IPS-NIHi7 (cell line): ENCODE measurements around the gene MFSD2A.
A peak's percentile ranks its signal among the peaks of the same experiment; 100 is the strongest.
"Not testable (repeated sequence)": the region's sequence is repeated elsewhere in the genome, so short reads cannot be mapped to it uniquely, and the experiment has no call there.

ENCODE experiments used
- DNase-seq: peaks from one replicate; pipeline ENCODE4 v3.0.0; 2012; ENCODE audit warnings: mixed read lengths; ENCODE audit errors: extremely low spot score

Gene MFSD2A

DNA sequence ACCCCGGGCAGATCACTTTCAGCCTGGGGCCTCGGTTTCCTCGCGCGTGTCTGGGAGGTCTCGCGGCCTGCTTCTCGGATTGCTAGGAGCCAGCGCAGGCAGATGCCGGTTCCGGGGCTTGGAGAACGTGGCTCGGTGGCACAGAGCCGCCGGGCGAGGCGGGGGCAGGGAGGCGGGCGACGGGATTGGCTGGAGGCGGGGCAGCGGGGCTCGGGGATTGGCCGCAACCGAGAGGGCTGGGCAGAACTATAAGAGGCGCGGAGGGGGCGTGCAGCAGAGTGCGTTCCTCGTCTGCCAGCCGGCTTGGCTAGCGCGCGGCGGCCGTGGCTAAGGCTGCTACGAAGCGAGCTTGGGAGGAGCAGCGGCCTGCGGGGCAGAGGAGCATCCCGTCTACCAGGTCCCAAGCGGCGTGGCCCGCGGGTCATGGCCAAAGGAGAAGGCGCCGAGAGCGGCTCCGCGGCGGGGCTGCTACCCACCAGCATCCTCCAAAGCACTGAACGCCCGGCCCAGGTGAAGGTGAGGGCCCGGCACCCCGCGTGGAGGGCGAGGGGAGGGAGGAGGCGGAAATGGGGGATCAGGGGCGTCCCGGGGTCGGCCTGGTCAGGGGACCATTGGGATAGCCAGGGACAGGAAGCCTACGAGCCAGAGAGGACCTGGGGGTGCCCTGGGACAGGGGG is at the start of gene MFSD2A:
TSS of gene MFSD2A (plus strand) at position 276 of the 677 bp plus-strand sequence. CDS start at position 424, 148 bp downstream.
- DNase-seq, result peak; percentile 99

DNA sequence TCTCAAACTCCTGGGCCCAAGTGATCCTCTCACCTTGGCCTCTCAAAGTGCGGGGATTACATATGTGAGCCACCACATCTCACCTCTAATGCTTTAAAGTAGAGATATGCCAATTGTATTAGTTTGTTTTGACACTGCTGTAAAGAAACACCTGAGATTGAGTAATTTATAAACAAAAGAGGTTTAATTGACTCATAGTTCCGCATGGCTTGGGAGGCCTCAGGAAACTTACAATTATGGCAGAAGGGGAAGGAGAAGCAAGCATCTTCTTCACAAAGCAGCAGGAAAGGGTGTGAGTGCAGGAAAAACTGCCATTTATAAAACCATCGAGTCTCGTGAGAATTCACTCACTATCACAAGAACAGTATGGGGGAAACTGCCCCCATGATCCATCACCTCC is 49.8 kb upstream of the MFSD2A start:
- no peak for DNase-seq

DNA sequence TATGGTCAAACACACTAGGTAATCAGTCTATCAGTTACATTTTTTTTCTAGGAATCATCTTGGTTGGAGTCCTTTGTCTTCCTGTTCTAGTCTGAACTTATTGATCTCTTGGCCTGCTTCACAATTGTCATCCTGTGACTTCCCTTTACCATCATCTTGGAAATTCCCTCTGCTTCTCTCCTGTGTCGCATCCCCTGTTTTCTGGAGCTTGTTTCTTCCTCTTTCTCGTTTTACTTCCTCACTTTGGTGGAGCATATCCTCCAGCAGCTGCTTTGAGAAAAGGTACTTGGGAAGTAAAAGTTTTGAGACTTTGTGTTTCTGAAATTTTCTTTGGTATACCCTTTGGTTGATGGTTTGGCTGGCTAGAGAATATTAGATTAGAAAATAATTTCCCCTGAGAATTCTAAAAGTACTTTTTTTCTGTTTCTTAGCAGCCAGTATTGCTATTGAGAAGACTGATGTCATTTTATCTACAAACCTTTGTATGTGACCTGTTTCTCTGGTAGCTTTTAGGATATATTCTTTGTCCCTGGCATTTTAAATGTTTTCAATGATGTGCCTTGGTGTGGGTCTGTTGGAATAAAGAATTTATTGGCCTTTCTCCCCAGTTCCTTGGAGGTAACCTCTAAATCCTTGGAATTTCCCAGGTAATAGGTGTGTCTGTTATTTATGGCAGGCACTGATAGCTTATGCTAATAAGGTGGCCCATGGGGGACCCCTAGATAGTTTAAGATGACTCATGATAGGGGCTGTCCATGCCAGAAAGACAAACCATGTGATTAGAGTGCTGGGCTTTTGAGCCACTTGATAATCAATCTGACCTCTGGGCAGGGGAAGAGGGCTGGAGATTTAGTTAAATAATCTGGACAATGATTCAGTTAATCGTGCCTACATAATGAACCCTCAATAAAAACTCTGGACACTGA is 47.2 kb upstream of the MFSD2A start:
- no peak for DNase-seq

DNA sequence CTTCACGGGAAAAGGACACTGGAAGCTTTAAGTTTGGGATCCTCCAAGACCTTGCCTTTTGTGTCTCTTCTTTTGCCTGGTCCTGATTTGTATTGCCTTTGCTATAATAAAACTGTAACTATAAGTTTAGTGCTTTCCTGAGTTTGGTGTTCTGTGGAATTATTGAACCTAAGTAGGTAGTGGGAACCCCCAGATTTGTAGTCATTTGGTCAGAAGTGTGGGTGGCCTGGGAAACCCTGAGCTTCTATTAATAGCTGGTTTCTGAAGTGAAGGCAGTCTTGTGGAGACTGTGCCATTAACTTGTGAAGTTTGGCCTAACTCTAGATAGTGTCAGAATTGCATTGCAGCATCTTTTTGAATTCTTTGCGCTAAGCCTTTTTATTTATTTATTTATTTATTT is 46.4 kb upstream of the MFSD2A start:
- DNase-seq, result no peak

DNA sequence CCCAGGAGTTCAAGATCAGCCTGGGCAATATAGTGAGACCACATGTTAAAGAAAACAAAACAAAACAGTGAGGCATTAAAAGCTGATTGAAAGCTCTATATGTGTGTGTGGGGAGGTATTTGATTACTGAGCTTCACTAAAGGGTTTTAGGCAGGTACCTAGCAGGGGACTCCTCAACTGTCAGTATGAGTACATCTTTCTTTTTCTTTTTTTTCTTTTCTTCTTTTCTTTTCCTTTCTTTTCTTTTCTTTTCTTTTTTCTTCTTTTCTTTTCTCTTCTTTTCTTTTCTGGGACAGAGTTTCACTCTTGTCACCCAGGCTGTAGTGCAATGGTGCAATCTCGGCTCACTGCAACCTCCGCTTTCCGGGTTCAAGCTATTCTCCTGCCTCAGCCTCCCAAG is 44.7 kb upstream of the MFSD2A start:
- no peak for DNase-seq

DNA sequence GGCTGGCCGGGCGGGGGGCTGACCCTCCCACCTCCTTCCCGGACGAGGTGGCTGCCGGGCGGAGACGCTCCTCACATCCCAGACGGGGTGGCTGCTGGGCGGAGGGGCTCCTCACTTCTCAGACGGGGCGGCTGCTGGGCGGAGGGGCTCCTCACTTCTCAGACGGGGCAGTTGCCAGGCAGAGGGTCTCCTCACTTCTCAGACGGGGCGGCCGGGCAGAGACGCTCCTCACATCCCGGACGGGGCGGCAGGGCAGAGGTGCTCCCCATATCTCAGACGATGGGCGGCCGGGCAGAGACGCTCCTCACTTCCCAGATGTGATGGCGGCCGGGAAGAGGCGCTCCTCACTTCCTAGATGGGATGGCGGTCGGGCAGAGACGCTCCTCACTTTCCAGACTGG is 41.8 kb upstream of the MFSD2A start:
- not testable (repeated sequence) for DNase-seq

DNA sequence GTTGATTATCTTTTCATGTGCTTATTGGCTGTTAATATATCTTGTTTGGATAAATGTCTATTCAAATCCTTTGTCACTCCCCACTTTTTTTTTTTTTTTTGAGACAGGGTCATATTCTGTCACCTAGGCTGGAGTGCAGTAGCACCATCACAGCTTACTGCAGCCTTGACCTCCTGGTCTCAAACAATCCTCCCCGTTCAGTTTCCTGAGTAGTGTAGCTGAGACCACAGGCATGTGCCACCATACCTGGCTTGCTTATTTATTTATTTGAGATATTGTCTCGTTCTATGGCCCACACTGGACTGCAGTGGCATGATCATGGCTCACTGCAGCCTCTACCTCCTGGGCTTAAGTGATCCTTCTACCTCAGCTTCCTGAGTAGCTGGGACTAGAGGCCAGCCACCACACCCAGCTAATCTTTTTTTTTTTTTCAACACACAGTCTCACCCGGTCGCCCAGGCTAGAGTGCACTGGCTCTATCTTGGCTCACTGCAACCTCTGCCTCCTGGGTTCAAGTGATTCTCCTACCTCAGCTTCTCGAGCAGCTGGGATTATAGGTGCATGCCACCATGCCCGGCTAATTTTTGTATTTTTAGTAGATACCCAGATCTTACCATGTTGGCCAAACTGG is 39.3 kb upstream of the MFSD2A start:
- DNase-seq, result no peak

DNA sequence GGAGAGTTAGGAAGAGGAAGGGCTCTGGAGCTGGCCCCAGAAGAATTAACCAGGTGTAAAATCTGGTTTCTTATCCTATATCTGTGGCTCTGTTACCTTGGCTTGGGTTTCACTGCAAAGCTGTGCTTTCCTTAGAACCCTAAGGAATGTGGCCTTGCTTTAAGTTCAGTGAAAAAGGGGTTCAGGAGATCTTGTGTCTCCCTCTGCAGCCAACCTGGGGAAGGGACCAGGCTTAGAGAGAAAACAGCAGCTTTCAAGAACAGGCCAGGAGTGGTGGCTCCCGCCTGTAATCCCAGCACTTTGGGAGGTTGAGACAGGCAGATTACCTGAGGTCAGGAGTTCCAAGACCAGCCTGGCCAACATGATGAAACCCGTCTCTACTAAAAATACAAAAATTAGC is 37.1 kb upstream of the MFSD2A start:
- no peak for DNase-seq

DNA sequence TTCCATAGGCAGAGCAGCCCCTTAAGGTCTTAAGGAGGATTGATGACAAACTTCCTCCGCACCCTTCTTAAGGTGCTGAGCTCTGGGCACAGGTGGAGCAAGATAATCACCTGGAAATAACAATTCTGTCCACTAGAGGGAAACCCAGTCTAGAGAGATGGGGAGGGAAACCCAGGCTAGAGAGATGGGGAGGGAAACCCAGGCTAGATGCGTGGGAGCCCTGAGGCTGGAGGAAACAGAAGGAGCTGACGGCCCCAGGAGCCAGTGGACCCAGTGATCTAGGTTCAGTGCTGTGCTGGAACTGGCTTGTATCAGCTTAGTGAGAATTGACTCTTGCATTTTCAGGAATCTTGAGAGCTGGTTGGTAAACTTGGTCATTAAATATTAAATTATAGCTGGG is 35.4 kb upstream of the MFSD2A start:
- peak; percentile 79 for DNase-seq

DNA sequence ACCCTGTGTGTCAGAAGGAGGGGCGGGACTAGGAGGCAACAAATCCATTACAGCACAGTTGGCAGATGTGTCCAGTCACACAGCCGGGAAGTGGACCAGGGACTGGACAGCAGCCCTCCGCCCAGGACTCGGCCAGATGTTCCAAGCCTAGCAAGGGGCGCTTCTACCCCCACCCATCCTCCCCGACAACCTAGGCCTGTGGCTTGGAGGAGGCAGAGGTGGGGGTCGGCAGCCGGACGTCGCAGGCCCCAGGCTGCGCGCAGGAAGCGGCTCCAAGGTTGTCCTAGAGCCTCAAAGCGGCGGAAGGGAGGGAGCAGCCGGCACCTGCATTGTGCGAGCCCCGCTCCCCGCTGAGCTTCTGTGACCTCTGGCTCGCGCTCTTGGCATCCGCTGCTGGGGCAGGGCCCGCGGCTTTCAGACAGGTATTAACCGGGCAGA is 32.7 kb upstream of the MFSD2A start:
- DNase-seq, result peak; percentile 76

DNA sequence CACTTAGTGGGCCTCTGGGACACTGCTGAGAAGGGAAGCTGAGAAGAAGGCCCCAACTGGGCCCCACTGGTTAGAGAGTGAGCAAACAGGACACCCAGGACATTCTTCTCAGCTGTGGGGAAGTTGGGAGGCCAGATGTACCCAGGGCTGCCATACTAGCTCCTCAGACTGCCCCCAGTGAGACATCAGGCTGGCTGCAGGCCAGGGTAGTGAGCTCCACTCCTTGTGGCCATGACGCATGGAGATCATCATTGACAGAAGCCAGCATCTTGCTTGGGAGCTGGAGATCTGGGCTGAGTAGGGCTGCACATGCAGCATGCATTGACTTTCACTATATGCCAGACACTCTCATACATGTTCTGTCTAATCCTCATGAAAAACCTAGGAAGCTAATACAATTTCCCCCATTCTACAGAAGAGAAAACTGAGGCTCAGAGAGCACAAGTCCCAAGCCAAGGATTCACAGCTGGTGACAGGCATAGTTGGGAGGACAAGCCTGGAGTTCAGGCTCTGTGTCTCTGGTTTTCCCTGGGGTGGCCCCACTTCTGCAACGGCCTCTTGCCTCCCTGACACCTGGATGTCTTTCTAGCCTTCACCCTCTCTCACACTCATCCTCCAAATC is 29.1 kb upstream of the MFSD2A start:
- DNase-seq, result no peak

DNA sequence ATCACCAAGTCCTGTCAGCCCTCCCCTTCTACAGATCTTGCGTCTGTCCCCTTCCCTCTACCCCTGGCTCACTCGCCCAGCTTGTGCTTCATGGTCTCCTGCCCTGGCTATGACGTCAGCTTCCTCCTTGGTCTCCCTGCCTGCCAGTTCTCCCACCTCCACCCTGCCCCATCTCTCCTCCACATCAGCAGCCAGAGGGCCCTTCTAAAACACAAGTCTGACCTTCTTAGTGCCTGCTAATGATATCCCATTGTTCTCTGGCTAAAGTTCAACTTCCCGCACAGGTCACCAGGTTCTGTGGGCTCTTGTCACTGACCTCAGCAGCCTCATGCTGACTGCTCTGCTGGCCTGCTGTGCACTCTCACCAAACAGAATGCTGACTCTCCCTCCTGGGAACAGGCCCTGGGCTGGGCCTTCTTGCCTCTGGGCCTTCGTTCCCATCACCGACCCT is 28.6 kb upstream of the MFSD2A start:
- DNase-seq, result no peak

DNA sequence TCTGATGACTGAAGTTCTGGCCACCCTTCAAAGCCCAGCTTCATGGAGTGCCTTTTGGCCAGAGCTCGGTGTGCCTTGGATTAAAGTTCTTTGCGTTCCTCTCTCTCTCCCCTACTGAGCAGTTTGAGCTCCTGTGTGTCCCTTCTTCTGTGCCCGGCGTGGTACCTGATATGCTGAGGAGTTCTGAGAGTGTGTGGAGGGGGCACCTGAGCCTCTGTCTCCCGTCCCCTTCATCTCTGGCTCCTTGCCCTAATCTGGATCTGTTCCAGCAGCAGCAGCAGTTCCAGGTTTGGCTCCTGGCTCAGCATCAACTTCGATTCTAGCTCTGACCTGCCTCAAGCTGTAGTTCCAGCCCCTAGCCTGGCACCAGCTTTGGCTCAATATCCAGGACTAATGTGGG is 28.1 kb upstream of the MFSD2A start:
- DNase-seq, result no peak

DNA sequence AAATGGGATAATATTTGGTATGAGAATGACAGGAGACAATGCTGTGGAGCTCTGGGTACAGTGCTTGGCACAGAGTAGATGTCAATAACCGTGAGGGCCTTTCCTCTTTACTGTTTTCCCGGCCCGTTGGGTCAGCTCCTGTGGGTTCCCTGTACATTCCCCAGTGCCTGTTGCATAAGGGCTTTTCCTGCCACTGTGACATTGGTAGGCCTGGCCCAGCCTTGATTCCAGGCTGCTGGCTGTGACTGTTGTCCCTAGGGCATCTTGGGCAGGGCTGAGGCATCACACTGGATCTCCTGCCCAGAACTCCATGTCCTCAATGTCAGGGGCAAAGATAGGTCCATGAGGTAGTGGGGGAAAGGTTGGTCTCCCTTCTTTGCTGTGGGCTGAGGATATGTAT is 27.4 kb upstream of the MFSD2A start:
- DNase-seq, result no peak

DNA sequence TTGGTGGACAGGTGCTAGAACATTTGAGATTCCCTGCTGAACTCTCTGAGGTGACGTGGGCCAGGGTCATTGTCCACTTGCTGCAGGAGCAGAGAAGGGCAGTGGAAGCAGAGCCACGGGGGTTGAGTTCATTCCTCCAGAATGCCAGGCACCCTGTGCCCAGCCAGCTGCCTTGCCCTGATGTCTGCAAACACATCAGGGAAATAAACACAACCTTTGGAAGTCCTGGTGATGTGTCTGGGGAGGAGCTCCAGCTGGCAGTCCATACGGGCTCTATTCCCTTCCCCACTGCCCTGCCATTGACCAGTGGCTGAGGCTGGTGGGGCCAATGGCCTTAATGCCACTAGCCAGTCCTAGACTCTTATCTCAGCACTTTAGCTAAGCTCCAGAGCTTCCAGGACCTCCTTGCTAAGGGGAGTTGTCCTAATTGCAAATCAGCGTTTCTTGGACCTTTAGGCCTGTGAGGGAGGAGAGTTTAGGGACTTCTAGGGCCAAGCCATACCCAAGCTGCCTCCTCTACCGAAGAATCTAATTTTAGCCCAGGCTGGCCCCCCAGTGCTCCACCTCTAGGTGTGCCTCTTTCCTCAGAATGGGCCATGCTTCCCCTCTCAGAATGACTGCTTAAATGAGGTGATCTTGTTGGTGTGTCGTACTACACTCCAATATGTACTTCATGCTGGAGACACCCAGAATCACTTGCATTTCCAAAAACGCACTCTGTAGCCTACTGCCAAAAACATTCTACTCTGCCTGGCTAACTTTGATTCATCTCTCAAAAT is 25.9 kb upstream of the MFSD2A start:
- no peak for DNase-seq

DNA sequence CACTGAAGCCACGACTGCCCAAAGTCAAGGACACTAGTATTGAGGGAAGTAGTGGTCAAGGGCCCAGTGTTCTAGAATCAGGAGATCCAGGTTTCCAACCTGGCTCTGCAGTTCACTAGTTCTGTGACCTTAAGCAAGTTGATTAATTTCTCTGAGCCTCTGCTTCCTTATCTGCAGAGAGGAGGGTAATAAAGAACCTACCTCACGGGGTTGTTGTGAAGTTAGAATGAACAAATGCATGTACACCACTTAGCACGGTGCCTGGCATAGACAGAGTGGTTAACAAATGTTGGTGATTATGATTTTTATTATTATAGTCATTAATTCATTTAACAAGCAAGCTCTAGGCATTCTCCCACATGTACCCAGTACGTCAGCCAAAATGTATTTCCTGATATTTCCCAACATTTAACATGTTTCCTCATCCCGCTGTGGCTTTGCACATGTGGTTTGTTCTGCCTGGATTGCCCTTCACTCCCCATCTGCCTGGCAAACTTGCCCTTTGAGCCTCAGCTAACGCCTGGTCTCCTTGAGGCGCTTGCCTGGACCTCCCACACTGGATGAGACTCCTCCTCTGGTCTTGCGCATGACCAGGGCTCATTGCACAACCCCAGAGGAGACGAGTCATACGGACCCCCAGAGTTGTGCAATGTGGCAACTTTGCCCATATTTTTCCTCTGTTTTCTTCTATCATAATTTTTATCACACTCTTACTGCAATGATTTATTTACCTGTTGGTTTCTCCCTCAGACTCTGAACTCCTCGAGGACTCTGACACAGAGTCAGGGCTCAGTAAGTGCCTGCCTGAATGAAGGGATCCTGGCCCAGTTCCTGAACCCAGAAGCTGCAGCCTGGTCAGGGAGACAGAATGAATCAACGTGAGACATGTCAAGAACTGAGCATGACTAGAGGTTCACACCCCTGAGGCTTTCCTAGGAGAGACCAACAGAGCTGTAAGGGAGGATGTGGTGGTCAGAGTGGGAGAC is 20.7 kb upstream of the MFSD2A start:
- DNase-seq, result no peak

DNA sequence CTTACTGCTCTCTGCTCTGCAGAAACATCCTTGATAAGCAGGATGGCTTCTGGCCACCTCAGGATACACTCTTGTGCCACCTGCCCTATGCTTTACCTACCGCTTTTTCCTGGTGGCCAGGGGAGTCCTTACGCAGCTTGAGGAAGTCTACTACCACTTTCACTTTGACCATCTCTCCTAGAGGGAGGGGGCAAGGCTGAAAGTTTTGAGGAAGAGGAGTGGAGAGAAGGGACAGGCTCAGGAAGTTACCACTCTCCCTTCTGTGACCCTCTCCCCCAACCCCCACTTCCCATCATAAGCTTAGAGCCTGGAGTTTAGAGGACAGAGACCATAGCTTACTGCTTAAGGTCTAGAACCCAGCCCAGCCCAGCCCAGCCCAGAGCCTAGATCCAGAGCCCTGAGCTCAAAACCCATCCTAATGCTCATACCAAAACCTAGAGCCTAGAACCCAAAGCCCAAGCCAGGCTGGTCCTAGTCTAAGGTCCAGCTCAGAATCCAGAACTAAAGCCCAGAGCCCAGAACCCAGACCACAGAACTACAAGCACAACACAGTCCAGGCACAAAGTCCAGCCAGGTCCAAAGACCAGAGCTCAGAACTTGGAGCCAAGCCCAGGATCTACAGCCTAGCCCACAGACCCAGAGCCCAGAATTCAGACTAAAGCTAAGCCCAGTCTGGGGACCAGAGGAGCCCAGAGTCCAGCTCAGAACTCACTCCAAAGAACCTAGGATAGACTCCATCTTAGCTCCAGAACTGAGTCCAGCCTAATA is 18.0 kb upstream of the MFSD2A start:
- DNase-seq, result no peak

DNA sequence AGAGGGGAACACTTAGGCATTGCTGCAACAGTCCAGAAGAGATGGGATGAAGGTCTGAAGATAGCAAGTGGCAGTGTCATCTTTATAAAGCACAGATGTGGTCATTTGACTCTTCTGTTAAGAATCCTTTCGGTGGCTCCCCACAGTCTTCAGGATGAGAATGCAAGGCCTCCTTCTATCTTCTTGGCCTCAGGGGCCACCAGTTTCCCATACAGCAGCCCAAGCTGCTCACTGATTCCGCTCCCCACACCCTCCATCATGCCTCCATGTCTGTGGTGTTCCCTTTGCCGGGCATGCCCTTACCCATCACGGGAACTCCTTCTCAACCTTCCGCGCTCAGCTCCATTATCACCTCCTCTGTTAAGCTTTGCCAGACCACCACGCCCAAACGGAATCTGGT is 16.1 kb upstream of the MFSD2A start:
- no peak for DNase-seq

DNA sequence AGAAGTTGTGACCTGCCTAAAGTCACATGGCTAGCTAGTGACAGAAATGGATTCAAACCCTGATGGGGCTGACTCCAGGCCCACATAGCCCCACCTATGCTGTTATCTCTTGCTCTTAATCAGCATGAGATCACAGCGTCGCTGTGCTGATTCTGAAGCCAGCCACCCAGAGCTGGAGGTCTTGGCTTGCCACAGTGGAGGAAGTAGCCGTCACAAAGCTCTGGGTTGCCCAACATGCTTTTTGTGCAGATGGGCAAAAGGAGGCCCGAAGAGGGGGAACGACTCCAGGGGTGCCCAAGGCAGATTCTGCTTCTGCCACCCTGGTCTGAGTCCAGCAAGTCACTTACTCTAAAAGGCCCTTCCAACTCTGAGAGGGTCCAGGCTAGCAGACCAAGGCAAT is 14.7 kb upstream of the MFSD2A start:
- DNase-seq, result no peak
